H1 (cell line): ENCODE results near the gene CCDC195. TPM values are rescaled to one million over a fixed set of nuclear protein-coding genes. Genes with fewer than 3 reads are reported as not detected.

Experiments used
- polyA plus RNA-seq, 7 experiments: library from polyadenylated mRNA; depleted of rRNA in 3 of 7; stranded (reverse) in 5 of 7; unstranded in 2 of 7; fragments of >200 nt in 5 of 7; fragments of 200-250 nt in 2 of 7; gene quantifications; 1 replicate in 5 of 7; 2 replicates in 1 of 7; 4 replicates in 1 of 7; pipeline versions ENCODE4 v1.2.1 to v1.2.3, GENCODE V29; 2011 to 2013; ENCODE audit warnings: missing spikeins in 2 of 7, mixed read lengths in 2 of 7
- total RNA-seq: library from RNA; stranded (reverse); fragmentation: NEBNext Ultra II Directional; extraction: Animal tissue kit (Norgen Biotek cat#: 25700); gene quantifications from 2 replicates; pipeline ENCODE4 v1.2.1, GENCODE V29; 2021
- TF ChIP-seq, protein P1 (sequence below): IDR thresholded peaks from 2 replicates; pipeline ENCODE4 v1.6.1; 2012; ENCODE audit warnings: low read length, inconsistent platforms

Gene CCDC195
- total and polyA plus RNA-seq, 2 of the 8 experiments (the other 6 are each of a cell fraction or from before 2014, with no cell fraction given): not detected

- TF ChIP-seq, protein P1, sequence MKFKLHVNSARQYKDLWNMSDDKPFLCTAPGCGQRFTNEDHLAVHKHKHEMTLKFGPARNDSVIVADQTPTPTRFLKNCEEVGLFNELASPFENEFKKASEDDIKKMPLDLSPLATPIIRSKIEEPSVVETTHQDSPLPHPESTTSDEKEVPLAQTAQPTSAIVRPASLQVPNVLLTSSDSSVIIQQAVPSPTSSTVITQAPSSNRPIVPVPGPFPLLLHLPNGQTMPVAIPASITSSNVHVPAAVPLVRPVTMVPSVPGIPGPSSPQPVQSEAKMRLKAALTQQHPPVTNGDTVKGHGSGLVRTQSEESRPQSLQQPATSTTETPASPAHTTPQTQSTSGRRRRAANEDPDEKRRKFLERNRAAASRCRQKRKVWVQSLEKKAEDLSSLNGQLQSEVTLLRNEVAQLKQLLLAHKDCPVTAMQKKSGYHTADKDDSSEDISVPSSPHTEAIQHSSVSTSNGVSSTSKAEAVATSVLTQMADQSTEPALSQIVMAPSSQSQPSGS: no peak
Observed at GRCh38 chr2:224724331-224724730, 8.2 kb upstream of the CCDC195 start (continued).
